Endothelial cell of umbilical vein (primary cell): ENCODE measurements around the gene DDX49. TPM values are rescaled to one million over a fixed set of nuclear protein-coding genes. Genes with fewer than 3 reads are reported as not detected.

Experiments
- BruUV-seq: library from RNA; stranded (reverse); fragments of 400-500 nt; replicated peaks from 2 replicates; lab custom pipeline; 2021; lab: Mats Ljungman, UMichigan
- CTCF ChIA-PET: fragments of 300-600, 350-600 bp; sonication (Branson Sonifier 250); formaldehyde crosslinking; loops from one replicate; lab custom pipeline; 2021; ENCODE audit warnings: antibody characterized with exemption, inconsistent platforms; lab: Charles Lee
- POLR2A ChIA-PET: fragments of 300-600, 350-600 bp; sonication (Branson Sonifier 250); formaldehyde crosslinking; loops from one replicate; lab custom pipeline; 2021; ENCODE audit warnings: antibody characterized with exemption, inconsistent platforms; lab: Charles Lee
- DNase-seq: peaks from one replicate; pipeline ENCODE4 v3.0.0-alpha.2; 2011; ENCODE audit warnings: low read depth, low spot score
- FAIRE-seq: peaks from 2 replicates; lab custom pipeline; 2011; peaks lifted over from hg19 to GRCh38; lab: Jason Lieb, UNC
- H2AFZ ChIP-seq: 2 replicates; pipeline ENCODE4 v1.6.0; 2012; ENCODE audit warnings: low read depth, low read length, control low read depth, inconsistent platforms
- H3K27ac ChIP-seq: 2 replicates; pipeline ENCODE4 v1.5.1; 2011; ENCODE audit warnings: low read depth, mild to moderate bottlenecking, control low read depth, low read length, moderate library complexity; ENCODE audit not compliant: insufficient read depth
- H3K27me3 ChIP-seq, 2 experiments: 2 replicates each; pipeline versions ENCODE4 v1.6.0 to v1.6.1; 2011; ENCODE audit warnings: low read length in 2 of 2, mixed read lengths in 1 of 2; ENCODE audit not compliant: control insufficient read depth in 2 of 2, insufficient read depth in 2 of 2
- H3K36me3 ChIP-seq, 2 experiments: 2 replicates in 1 of 2; 3 replicates in 1 of 2; pipeline ENCODE4 v1.5.1; 2011; ENCODE audit warnings: low read length in 2 of 2, mild to moderate bottlenecking in 1 of 2, moderate library complexity in 1 of 2; ENCODE audit not compliant: control insufficient read depth in 2 of 2, insufficient read depth in 2 of 2; ENCODE audit errors: extremely low read depth in 1 of 2
- H3K4me1 ChIP-seq: 3 replicates; pipeline ENCODE4 v1.5.1; 2011; ENCODE audit warnings: mild to moderate bottlenecking, low read length; ENCODE audit not compliant: control insufficient read depth, insufficient read depth; ENCODE audit errors: extremely low read depth
- H3K4me2 ChIP-seq: 2 replicates; pipeline ENCODE4 v1.6.1; 2011; ENCODE audit warnings: low read length, control low read depth, mixed read lengths; ENCODE audit not compliant: insufficient read depth
- H3K4me3 ChIP-seq, 3 experiments: fragments of 200-600 bp in 1 of 3; sonication (generic), shearing (Covaris generic) in 1 of 3; replicated peaks in 1 of 3; 2 replicates each; pipeline ENCODE4 v1.5.1; 2011 to 2016; ENCODE audit warnings: control low read depth in 3 of 3, low read length in 3 of 3, mild to moderate bottlenecking in 2 of 3, inconsistent platforms in 1 of 3, low read depth in 1 of 3, moderate library complexity in 1 of 3; ENCODE audit not compliant: insufficient read depth in 1 of 3
- H3K79me2 ChIP-seq: 2 replicates; pipeline ENCODE4 v1.6.0; 2012; ENCODE audit warnings: low read length, inconsistent platforms; ENCODE audit not compliant: control insufficient read depth, insufficient read depth
- H3K9ac ChIP-seq: replicated peaks from 2 replicates; pipeline ENCODE3; 2011; ENCODE audit warnings: low read length, control low read depth; ENCODE audit not compliant: insufficient read depth; ENCODE audit errors: extremely low read depth
- H3K9me1 ChIP-seq: replicated peaks from 3 replicates; pipeline ENCODE4 v1.6.0; 2011; ENCODE audit warnings: mild to moderate bottlenecking, low read length; ENCODE audit not compliant: control insufficient read depth, insufficient read depth; ENCODE audit errors: extremely low read depth
- H3K9me3 ChIP-seq: replicated peaks from 2 replicates; pipeline ENCODE4 v1.5.1; 2012; ENCODE audit warnings: low read length, inconsistent platforms; ENCODE audit not compliant: control insufficient read depth, insufficient read depth
- H4K20me1 ChIP-seq: replicated peaks from 2 replicates; pipeline ENCODE3; 2011; ENCODE audit warnings: mild to moderate bottlenecking, low read length; ENCODE audit not compliant: control insufficient read depth, insufficient read depth; ENCODE audit errors: extremely low read depth
- FOS ChIP-seq: IDR thresholded peaks from 2 replicates; pipeline ENCODE4 v1.6.1; 2011; ENCODE audit warnings: mild to moderate bottlenecking, low read length, moderate library complexity, borderline replicate concordance; ENCODE audit not compliant: insufficient read depth
- JUN ChIP-seq: IDR thresholded peaks from 2 replicates; pipeline ENCODE4 v1.6.1; 2011; ENCODE audit warnings: borderline replicate concordance, low read depth; ENCODE audit not compliant: insufficient read length, insufficient read depth
- dilution Hi-C: fragments of 300-500 bp; cut with MboI; formaldehyde crosslinking; loops from one replicate; pipeline ENCODE4 v1.15.0; 2019; ENCODE audit warnings: low sequenced_read_pairs; ENCODE audit not compliant: extremely low pct_ligation_motif_present
- intact Hi-C: fragments of 100-400 bp; cut with micrococcal nuclease; formaldehyde crosslinking; loops from one replicate; pipeline ENCODE4 v1.10.0; 2022
- polyA plus RNA-seq, 4 experiments: library from polyadenylated mRNA; depleted of rRNA in 3 of 4; stranded (reverse) in 3 of 4; unstranded in 1 of 4; fragments of >200 nt; gene quantifications; 2 replicates each; pipeline versions ENCODE4 v1.2.1 to v1.2.3, GENCODE V29; 2011 to 2012; ENCODE audit warnings: missing spikeins in 1 of 4
- total RNA-seq: library from RNA; stranded (reverse); gene quantifications from 2 replicates; pipeline ENCODE4 v1.2.3, GENCODE V29; 2021

DDX49 gene
- total and polyA plus RNA-seq, 2 donors (not counting 3 experiments of a cell fraction or from before 2014, with no cell fraction given): 51.9 to 60.1 TPM

GRCh38 chr19:18905513-18906236 lies 13.8 kb upstream of the DDX49 start:
- DNase-seq (no peak), FAIRE-seq (no peak)
- Histone ChIP-seq H3K27me3 (no peaks in the 10 kb centered on the region), H3K9me3 (no peaks in the 10 kb centered on the region), H3K9ac (no peak overlapping the region), H3K4me3 (no peak overlapping the region), H3K36me3 (peaks cover 5 to 44% of the 10 kb centered on the region in 2 experiments), H4K20me1 (no peaks in the 10 kb centered on the region), H3K4me2 (no peak overlapping the region), H3K4me1 (no peaks in the 10 kb centered on the region), H3K79me2 (no peaks in the 10 kb centered on the region), H3K27ac (no peak overlapping the region), H2AFZ (no peak overlapping the region), H3K9me1 (no peaks in the 10 kb centered on the region)
- POLR2A ChIA-PET: no interaction called here
- dilution Hi-C loops: no loop called here
- intact Hi-C loops: no loop called here
- no peak for TF ChIP-seq FOS
- no TSS peak for BruUV-seq
- CTCF ChIA-PET: no interaction called here

- Histone ChIP-seq H3K9me3 (no peaks in the 10 kb centered on the region), H3K9me1 (no peaks in the 10 kb centered on the region), H3K4me1 (no peaks in the 10 kb centered on the region), H3K79me2 (no peaks in the 10 kb centered on the region), H3K4me3 (no peak overlapping the region), H3K4me2 (no peak overlapping the region), H2AFZ (no peak overlapping the region), H3K27me3 (no peaks in the 10 kb centered on the region), H4K20me1 (no peaks in the 10 kb centered on the region), H3K9ac (no peak overlapping the region), H3K27ac (no peak overlapping the region), H3K36me3 (peaks cover 6 to 48% of the 10 kb centered on the region in 2 experiments)
- FAIRE-seq (no peak), DNase-seq (no peak)
- intact Hi-C loops: no loop called here
- CTCF ChIA-PET: no interaction called here
- no TSS peak for BruUV-seq
- POLR2A ChIA-PET: interaction anchor here (1.3 kb wide), 1 partner anchor 12 kb away, joined by 4 read pairs; the partner anchor contains the start of genes COPE and DDX49
- dilution Hi-C loops: no loop called here
- TF ChIP-seq JUN: no peak
Measured at GRCh38 chr19:18906605-18907519, 12.7 kb upstream of the DDX49 start.
